IMR-90 (cell line): ENCODE results near the gene FBXW7. TPM values are rescaled to one million over a fixed set of nuclear protein-coding genes. Genes with fewer than 3 reads are reported as not detected.

Experiments used
- ATAC-seq: fragments of 200-7000 bp; cut with Tn5 transposase; 2 replicates; pipeline ENCODE4 v1.9.1; 2020; ENCODE audit warnings: low read depth, mild to moderate bottlenecking, moderate library complexity
- BruUV-seq: library from RNA; stranded (reverse); fragments of 400-500 nt; replicated peaks from 2 replicates; lab custom pipeline; 2021; lab: Mats Ljungman, UMichigan
- CTCF ChIA-PET: fragments of 300-600 bp; formaldehyde crosslinking; extraction: SDS; loops from one replicate; lab custom pipeline; 2021; ENCODE audit warnings: antibody characterized with exemption; lab: Yijun Ruan, JAX
- POLR2A ChIA-PET: fragments of 300-600 bp; sonication (Branson Sonifier 250); formaldehyde crosslinking; loops from one replicate; lab custom pipeline; 2022; ENCODE audit warnings: antibody characterized with exemption; ENCODE audit not compliant: unreplicated experiment; lab: Charles Lee
- DNase-seq: peaks from one replicate; pipeline ENCODE4 v3.0.0; 2013
- H2AFZ ChIP-seq: replicated peaks from 2 replicates; pipeline ENCODE3; 2013; ENCODE audit warnings: low read length, mild to moderate bottlenecking; ENCODE audit not compliant: poor library complexity
- H2AK5ac ChIP-seq: 2 replicates; pipeline ENCODE4 v1.6.1; 2013; ENCODE audit warnings: low read depth, low read length, inconsistent platforms
- H2AK9ac ChIP-seq: replicated peaks from 2 replicates; pipeline ENCODE3; 2013; ENCODE audit warnings: mild to moderate bottlenecking, low read depth, low read length, moderate library complexity; ENCODE audit not compliant: poor library complexity
- H2BK120ac ChIP-seq: 2 replicates; pipeline ENCODE4 v1.6.1; 2013; ENCODE audit warnings: low read depth, low read length, inconsistent platforms
- H2BK15ac ChIP-seq: 3 replicates; pipeline ENCODE4 v1.6.1; 2013; ENCODE audit warnings: low read depth, low read length, inconsistent platforms
- H2BK20ac ChIP-seq: 2 replicates; pipeline ENCODE4 v1.6.1; 2013; ENCODE audit warnings: low read depth, mild to moderate bottlenecking, inconsistent platforms, low read length, moderate library complexity
- H2BK5ac ChIP-seq: 2 replicates; pipeline ENCODE4 v1.6.1; 2013; ENCODE audit warnings: mild to moderate bottlenecking, low read depth, low read length, inconsistent platforms; ENCODE audit not compliant: poor library complexity, severe bottlenecking
- H3K14ac ChIP-seq: replicated peaks from 2 replicates; pipeline ENCODE4 v1.6.1; 2013; ENCODE audit warnings: low read depth, low read length, inconsistent platforms
- H3K18ac ChIP-seq: 2 replicates; pipeline ENCODE4 v1.6.1; 2013; ENCODE audit warnings: low read depth, low read length, control low read depth
- H3K23ac ChIP-seq: 2 replicates; pipeline ENCODE4 v1.6.1; 2013; ENCODE audit warnings: low read depth, low read length, inconsistent platforms
- H3K27ac ChIP-seq: 2 replicates; pipeline ENCODE4 v1.5.1; 2013; ENCODE audit warnings: mild to moderate bottlenecking, control low read depth, low read length; ENCODE audit not compliant: insufficient read depth
- H3K27me3 ChIP-seq: 2 replicates; pipeline ENCODE4 v1.6.1; 2013; ENCODE audit warnings: low read length; ENCODE audit not compliant: control insufficient read depth, insufficient read depth
- H3K36me3 ChIP-seq: 2 replicates; pipeline ENCODE4 v1.6.1; 2013; ENCODE audit warnings: low read length, mixed read lengths; ENCODE audit not compliant: control insufficient read depth, insufficient read depth
- H3K4ac ChIP-seq: 2 replicates; pipeline ENCODE4 v1.6.1; 2013; ENCODE audit warnings: low read depth, low read length, inconsistent platforms
- H3K4me1 ChIP-seq: 2 replicates; pipeline ENCODE4 v1.6.1; 2013; ENCODE audit warnings: low read length, mixed read lengths; ENCODE audit not compliant: control insufficient read depth, insufficient read depth
- H3K4me2 ChIP-seq: 2 replicates; pipeline ENCODE4 v1.6.1; 2013; ENCODE audit warnings: low read depth, mild to moderate bottlenecking, control low read depth, low read length, moderate library complexity
- H3K4me3 ChIP-seq: 2 replicates; pipeline ENCODE4 v1.5.1; 2013; ENCODE audit warnings: low read depth, mild to moderate bottlenecking, control low read depth, low read length, moderate library complexity; ENCODE audit not compliant: insufficient read depth
- H3K56ac ChIP-seq: 2 replicates; pipeline ENCODE4 v1.6.1; 2013; ENCODE audit warnings: low read length, inconsistent platforms; ENCODE audit not compliant: insufficient read depth; ENCODE audit errors: extremely low read depth
- H3K79me1 ChIP-seq, 2 experiments: 2 replicates each; pipeline ENCODE4 v1.6.1; 2013; ENCODE audit warnings: low read length in 2 of 2, inconsistent platforms in 1 of 2, low read depth in 1 of 2
- H3K9ac ChIP-seq: 2 replicates; pipeline ENCODE4 v1.6.1; 2013; ENCODE audit warnings: low read depth, low read length, control low read depth
- H3K9me1 ChIP-seq: 2 replicates; pipeline ENCODE4 v1.6.1; 2013; ENCODE audit warnings: low read length, inconsistent platforms; ENCODE audit not compliant: insufficient read depth
- H3K9me3 ChIP-seq: 2 replicates; pipeline ENCODE4 v1.6.1; 2013; ENCODE audit warnings: low read length; ENCODE audit not compliant: control insufficient read depth, insufficient read depth
- H4K20me1 ChIP-seq: 2 replicates; pipeline ENCODE4 v1.6.1; 2013; ENCODE audit warnings: low read length, inconsistent platforms; ENCODE audit not compliant: insufficient read depth
- H4K5ac ChIP-seq: 2 replicates; pipeline ENCODE4 v1.6.1; 2013; ENCODE audit warnings: mild to moderate bottlenecking, low read depth, low read length, control low read depth
- H4K8ac ChIP-seq, 2 experiments: 2 replicates each; pipeline ENCODE4 v1.6.1; 2013; ENCODE audit warnings: low read depth in 2 of 2, low read length in 2 of 2, control low read depth in 1 of 2, inconsistent platforms in 1 of 2
- H4K91ac ChIP-seq: 2 replicates; pipeline ENCODE4 v1.6.1; 2013; ENCODE audit warnings: low read depth, low read length, inconsistent platforms; ENCODE audit not compliant: insufficient read depth
- BHLHE40 ChIP-seq: fragments of 150-350 bp; IDR thresholded peaks from 2 replicates; pipeline ENCODE4 v1.6.1; 2016; ENCODE audit warnings: mild to moderate bottlenecking, low read depth, low read length
- MAFK ChIP-seq: IDR thresholded peaks from 2 replicates; pipeline ENCODE4 v1.6.1; 2012; ENCODE audit warnings: low read depth, low read length, improper control_type of control experiment
- RCOR1 ChIP-seq: IDR thresholded peaks from 2 replicates; pipeline ENCODE4 v1.6.1; 2012; ENCODE audit warnings: mild to moderate bottlenecking, low read length, improper control_type of control experiment; ENCODE audit not compliant: insufficient replicate concordance
- WGBS, 2 experiments: methylation state at CpG; one replicate each; pipeline versions ENCODE4 v1.1.5 to v1.1.7; 2013; ENCODE audit warnings: missing lambda C conversion rate in 2 of 2; ENCODE audit not compliant: insufficient read length in 1 of 2; ENCODE audit errors: extremely low coverage in 2 of 2; 5-methylcytosine and 5-hydroxymethylcytosine counted together
- dilution Hi-C: fragments of 300-500 bp; cut with HindIII; formaldehyde crosslinking; loops from one replicate; pipeline ENCODE4 v1.14.3; 2018; ENCODE audit warnings: low sequenced_read_pairs; ENCODE audit not compliant: unreplicated experiment
- in situ Hi-C: fragments of 300-500 bp; cut with MboI; formaldehyde crosslinking; loops from 3 replicates; pipeline ENCODE4 v1.14.3; 2019; ENCODE audit warnings: low sequenced_read_pairs, inconsistent platforms, mixed read lengths
- intact Hi-C: fragments of 100-400 bp; cut with micrococcal nuclease; formaldehyde crosslinking; loops from 2 replicates; pipeline ENCODE4 v1.10.0; 2022
- polyA plus RNA-seq, 3 experiments: library from polyadenylated mRNA; depleted of rRNA; stranded (reverse); fragments of >200 nt; gene quantifications; 2 replicates each; pipeline ENCODE4 v1.2.3, GENCODE V29; 2012; ENCODE audit warnings: low replicate concordance in 1 of 3
- total RNA-seq: library from RNA; depleted of rRNA; stranded (reverse); fragments of >200 nt; gene quantifications from 2 replicates; pipeline ENCODE4 v1.2.3, GENCODE V29; 2012

FBXW7 gene
- total and polyA plus RNA-seq, 2 of the 4 experiments (the other 2 are of a cell fraction), result 7.2 to 27.4 TPM

DNA sequence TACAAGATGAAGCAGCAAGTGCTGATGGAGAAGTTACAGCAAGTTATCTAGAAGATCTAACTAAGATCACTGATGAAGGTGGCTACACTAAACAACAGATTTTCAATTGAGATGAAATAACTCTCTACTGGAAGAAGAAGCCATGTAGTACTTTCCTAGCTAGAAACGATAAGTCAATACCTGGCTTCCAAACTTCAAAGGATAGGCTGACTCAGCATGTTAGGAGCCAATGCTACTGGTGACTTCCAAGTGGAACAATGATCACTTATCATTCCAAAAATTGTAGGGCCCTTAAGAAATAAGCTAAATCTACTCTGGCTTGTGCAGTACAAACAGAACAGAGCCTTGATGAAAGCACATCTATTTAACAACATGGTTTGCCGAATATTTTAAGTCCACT lies 55.0 kb downstream of the FBXW7 start:
- no peaks in the 10 kb centered on the region for H3K9me3 ChIP-seq
- CTCF ChIA-PET, result interaction anchor here (0.9 kb wide), 2 partner anchors 20 to 27 kb away, joined by 3 to 4 read pairs; no protein-coding TSS in a partner anchor
- H2BK5ac ChIP-seq, result no peak overlapping the region
- H3K56ac ChIP-seq, result no peak overlapping the region
- H4K91ac ChIP-seq, result no peak overlapping the region
- no peaks in the 10 kb centered on the region for H3K9me1 ChIP-seq
- no peaks in the 10 kb centered on the region for H3K27me3 ChIP-seq
- no peaks in the 10 kb centered on the region for H3K36me3 ChIP-seq
- no peak overlapping the region for H2AK9ac ChIP-seq
- no peak overlapping the region for H2AK5ac ChIP-seq
- H3K4me3 ChIP-seq, result no peak overlapping the region
- no peak overlapping the region for H3K9ac ChIP-seq
- ATAC-seq, result no peak
- peaks cover 2% of the 10 kb centered on the region; the same call in 1 of the 2 replicates for H4K20me1 ChIP-seq
- no peak overlapping the region for H4K8ac ChIP-seq
- H2BK20ac ChIP-seq, result no peak overlapping the region
- no TSS peak for BruUV-seq
- H2BK15ac ChIP-seq, result no peak overlapping the region
- H3K4me2 ChIP-seq, result no peak overlapping the region
- no peak overlapping the region for H3K14ac ChIP-seq
- H3K4me1 ChIP-seq, result no peaks in the 10 kb centered on the region; the same call in 1 of the 2 replicates
- H3K79me1 ChIP-seq, result peaks cover 24 to 33% of the 10 kb centered on the region in 2 experiments; a peak in 3 of 4 replicates
- 100% methylated on average over 1 of the region's 2 CpGs; no CpG with 5 or more reads in 1 of the 2 experiments for WGBS, 2 experiments
- dilution Hi-C loops, result no loop called here
- in situ Hi-C loops, result no loop called here
- H3K23ac ChIP-seq, result no peak overlapping the region
- TF ChIP-seq RCOR1 (no peak), MAFK (peak; percentile 85), BHLHE40 (no peak)
- no peak overlapping the region for H3K4ac ChIP-seq
- no peak for DNase-seq
- no peak overlapping the region for H4K5ac ChIP-seq
- intact Hi-C loops, result no loop called here
- no peak overlapping the region for H3K18ac ChIP-seq
- no peak overlapping the region for H3K27ac ChIP-seq
- H2AFZ ChIP-seq, result no peak overlapping the region
- POLR2A ChIA-PET, result no interaction called here
- H2BK120ac ChIP-seq, result no peak overlapping the region
